ENCODE measurements around the gene EMX1.
A peak's percentile ranks its signal among the peaks of the same experiment; 100 is the strongest.
"Not testable (repeated sequence)": the region's sequence is repeated elsewhere in the genome, so short reads cannot be mapped to it uniquely, and the experiment has no call there.

Gene EMX1

DNA sequence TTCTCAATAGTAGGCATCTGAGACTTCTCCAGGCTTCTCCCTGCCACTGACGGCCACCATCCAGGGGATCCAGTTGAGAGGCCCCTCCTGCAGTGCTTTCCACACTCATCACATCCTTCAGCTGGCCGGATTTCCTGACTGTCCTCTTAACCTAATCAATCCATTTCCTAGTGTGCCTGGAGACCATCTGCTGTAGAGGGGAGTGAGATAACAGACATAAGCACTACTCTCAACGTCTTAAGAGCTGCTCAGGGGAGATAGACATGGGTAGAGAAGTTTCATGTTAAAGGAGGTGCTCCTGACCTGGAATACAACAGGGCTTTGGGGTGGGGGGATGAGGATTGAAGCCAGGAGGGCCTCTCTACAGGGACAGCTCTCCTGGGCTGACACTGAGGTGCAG, 15.9 kb upstream of the EMX1 start:
- DNase-seq = no peak

DNA sequence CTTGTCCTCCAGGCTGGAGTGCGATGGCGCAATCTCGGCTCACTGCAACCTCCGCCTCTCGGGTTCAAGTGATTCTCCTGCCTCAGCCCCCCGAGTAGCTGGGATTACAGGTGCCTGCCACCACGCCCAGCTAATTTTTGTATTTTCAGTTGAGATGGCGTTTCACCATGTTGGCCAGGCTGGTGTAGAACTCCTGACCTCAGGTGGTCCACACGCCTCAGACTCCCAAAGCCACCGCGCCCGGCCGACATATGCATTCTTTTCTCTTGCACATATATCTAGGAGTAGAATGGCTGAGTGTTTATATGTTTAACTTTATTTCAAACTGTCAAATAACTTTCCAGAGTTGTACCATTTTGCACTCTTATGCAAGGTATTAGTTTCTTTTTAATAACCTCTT, 9.9 kb upstream of the EMX1 start:
- not testable (repeated sequence) for DNase-seq

DNA sequence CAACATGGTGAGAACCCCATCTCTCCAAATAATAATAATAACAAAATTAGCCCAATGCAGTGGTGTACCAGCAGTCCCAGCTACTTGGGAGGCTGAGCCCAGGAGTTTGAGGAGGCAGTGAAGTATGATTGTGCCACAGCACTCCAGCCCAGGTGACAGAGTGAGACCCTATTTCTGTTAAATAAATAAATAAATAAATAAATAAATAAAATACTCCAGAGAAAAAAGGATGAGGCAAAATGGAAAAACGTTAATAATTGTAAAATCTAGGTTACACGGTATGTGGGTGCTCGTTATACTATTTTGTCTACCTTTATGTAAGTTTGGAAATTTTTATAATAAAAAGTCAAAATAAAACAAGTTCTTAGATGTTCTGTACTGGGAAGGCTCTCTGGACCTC, 8.6 kb upstream of the EMX1 start:
- DNase-seq = no peak

DNA sequence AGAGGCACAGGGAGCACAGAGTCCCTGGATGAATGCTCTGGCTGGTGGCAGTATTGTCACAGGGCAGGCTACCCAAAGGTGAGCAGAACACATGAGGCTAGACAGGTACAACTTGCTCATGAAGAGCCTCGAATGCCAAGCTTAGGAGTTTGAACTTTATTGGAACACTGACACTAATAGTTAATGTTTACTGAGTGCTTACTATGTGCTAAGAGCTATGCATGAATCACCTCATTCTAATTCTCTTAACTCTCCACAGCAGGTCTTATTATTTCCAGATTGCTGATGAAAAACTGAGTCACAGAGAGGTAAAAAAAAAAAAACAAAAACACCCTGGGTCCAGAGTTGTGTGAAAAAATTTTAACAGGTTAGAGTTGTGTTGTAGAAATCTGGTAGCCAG, 6.1 kb upstream of the EMX1 start:
- no peak for DNase-seq

DNA sequence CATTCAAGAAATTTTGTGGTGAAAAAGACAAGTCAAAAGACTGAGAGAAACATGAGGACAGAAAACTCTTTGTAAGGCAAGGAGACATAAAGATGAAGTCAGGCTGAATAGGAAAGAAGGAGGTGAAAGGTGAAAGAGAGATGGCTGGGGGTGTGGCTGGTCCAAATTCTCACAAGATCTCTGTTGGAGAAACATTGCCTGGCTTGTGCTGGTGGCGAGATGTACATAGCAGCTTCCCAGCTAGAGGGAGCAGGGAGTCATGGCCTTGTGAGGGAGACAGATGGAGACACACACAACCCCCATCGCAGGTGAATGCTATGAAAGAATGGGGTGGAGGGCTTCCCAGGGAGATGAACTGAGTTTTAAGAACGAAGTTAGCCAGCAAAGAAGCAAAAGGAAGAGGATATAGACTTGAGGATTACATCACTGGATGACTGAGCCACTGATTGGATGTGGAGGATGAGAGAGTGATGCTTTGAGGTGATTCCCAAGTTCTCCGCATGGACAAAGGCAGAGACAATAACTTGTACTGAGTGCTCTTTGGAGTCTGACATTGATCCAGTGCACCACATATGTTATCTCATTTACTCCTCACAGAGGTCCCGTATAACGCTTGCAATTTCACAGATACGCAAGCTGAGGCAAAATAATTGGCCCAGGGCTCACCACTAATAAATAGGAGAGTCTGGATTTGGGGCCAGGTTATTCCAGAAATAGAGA, 3.7 kb upstream of the EMX1 start:
- no peak for DNase-seq

DNA sequence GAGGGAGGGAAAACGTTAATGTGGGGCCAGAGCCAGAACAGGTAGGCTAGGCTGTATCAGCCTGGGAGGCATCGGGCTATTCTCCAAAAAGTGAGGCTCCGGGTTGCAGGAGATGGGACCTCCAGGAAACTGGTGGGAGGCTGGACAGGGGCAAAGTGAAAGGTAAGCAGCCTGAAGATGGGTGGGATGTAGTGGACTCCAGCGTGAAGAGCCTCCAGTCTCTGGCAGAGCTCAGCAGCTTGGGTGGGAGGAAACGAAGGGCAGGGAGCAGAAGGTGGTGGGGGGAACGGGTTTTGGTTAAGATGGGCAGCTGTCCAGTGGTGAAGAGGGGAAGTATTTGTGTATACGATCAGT, 3.1 kb upstream of the EMX1 start:
- no peak for DNase-seq

DNA sequence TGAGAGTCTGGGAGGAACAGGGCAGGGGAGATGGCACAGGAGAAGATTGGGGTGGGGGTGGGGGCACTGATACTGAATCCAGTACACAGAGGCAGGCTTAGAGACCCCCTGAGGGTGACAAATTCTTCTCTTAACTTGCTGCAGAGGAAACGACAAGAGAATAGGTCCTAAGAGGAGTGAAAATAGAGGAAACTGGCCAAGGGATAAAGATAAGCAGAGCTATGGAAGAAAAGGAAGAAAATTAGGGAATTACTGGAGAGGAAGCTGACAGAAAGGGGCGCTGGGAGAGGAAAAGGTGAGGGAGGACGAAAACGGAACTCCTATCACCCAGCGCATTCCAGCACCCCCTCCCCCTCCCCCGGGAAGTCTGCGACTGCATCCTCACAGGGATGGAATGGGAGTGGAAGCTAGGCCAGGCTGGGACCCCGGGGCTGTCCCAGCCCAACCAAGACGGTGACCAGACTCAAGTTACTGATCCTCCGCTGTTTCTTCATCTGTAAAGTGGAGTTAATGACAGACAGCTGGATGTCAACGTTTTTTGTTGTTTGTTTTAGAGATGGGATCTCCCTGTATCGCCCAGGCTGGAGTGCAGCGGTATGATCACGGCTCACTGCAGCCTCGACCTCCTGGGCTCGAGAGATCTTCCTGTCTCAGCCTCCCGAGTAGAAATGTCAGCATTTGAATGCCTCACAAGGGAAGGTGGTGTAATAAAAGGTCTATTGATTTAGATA, 2.6 kb upstream of the EMX1 start:
- DNase-seq = no peak

DNA sequence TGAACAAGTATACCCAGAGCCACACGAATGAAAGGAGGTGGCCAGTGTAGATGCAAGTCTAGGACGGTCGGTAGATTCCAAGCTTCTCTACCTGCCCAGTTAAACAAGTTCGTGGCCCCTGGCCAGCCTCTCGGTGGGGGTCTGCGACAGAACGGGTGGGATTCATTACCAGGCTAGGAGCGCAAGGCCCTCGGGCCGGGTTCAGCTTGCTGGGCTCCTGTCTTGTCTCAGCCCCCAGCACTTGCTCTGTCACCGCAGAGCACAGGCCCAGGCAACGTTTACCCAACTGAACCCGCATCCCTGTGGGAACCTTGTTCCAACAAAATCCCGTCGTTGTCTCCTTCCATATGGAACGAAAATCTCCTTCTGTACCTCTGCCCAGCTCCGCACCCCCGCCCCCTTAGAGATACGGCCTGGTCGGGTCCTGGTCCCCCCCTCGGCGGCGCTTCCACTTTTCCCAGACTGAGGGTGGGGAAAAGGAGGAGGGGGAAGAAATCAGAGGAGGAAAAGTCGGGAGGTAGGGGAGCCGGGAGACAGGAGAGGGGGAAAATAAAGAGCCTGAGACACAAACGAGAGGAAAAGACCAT, 1.9 kb upstream of the EMX1 start:
- DNase-seq = no peak

DNA sequence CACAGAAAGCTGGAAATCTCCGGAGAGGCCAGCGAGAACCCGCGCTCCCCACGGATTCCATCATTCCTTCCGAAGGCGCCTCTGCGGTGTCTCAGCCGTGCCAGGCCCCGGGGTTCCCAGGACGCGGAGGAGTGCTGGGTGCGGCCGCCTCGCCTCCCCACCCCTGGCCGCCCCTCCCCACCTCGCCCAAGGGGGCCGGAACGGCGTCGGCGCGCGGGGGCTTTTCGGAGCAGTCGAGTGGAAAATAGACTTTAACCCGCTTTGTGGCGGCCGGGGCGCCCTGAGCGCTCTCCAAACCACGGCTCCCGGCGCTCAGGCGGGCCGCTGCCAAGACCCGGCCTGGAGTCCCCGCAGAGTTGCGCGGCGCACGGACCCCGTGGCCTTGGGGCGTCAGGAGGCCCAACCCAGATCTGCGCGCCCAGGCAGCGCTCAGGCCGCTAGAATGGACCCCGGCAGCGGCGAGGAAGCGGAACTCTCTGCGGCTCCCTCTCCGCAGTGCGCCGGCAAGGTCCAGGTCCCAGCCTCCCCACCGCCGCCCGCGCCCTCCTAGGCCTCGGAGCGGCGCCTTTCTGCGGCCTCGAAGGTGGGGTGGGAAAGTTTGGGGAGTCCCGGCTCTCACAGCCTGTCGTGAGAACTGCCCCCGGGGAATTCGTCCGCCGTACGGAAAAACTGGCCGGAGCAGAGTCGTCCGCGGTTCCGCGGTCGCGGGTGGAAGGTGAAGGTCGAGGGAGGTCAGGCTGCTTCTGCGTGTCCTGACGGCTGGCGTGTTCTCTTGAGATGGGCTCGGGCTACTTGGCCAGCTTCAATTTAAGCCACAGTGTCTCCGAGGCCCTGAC, 1.2 kb upstream of the EMX1 start:
- peak; percentile 60 for DNase-seq

DNA sequence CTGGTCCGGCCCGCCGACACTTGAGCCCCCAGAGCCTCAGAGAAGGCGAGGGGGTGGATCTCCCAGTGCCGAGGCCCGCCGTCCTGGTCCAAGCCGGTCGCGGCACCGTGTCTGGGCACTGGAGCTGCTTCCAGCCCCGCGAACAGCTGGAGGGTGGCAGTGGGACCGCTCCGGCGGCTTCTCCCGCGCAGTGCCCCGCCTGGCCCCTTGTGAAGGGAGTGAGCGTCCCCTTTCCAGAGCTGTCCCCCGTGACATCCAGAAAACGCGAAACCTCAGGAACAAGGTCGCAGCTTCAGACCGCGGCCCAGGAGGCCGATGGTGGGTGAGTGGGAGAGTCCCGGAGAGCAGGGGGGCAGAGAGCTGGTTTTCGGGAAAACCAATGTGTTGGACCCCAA, 579 bp upstream of the EMX1 start:
- no peak for DNase-seq

DNA sequence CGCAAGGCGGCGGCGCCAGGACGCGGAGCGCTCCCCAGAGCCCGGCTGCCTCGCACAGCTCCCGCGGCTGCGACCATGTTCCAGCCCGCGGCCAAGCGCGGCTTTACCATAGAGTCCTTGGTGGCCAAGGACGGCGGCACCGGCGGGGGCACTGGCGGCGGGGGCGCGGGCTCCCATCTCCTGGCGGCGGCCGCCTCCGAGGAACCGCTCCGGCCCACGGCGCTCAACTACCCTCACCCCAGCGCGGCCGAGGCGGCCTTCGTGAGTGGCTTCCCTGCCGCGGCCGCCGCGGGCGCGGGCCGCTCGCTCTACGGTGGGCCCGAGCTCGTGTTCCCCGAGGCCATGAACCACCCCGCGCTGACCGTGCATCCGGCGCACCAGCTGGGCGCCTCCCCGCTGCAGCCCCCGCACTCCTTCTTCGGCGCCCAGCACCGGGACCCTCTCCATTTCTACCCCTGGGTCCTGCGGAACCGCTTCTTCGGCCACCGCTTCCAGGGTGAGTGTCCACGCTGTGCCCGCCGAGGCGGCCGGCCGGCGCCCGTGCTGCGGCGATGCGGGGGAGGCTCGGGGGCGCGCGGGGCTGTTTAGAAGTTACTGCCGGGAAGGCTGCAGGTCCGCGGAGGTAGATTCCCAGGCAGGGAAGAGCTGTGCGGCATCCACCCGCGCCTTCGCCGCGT, 696 bp downstream of the EMX1 start:
- DNase-seq = no peak

DNA sequence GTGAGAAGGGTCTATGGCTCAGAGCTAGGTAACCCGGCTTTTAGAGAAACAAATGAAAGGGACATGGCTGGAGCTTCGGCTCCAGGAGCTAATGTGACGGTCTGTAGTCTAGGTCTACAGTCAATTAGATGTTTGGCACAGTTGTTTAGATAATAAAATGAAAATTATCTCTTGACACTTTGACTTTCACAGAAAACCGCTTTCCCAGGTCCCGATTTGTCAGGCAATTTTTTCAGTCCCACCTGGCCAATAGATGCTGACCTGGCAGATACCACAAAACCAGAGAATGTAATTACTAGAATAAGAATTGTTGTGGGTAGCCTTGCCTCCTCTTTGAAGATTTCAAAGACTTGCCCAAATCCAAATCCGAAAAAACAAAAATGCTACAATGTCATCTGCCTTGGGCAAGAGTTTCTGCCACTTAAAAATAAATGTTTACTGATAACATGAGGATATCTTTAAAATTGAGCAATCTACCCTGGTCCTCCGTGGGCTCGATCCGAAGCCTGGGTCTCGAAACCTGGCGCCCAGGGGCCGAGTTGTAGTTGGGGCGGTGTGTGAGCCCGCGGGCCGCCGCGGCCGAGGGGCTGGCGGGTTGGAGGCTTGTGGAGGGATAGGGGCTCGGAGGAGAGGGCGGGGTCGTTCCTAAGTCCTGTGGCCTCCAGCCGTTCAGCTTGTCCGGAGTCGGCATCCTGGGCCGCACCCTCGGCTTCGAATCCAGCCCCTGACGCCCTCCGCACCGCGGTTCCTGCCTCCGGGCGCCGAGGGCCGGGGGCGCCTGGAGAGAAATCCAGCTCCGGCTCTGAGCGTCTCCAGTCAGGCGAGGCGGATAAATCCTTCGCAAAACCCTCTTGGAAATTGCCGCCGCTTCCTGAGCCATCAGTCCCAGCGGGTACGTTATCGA, 2.3 kb downstream of the EMX1 start:
- DNase-seq = no peak

DNA sequence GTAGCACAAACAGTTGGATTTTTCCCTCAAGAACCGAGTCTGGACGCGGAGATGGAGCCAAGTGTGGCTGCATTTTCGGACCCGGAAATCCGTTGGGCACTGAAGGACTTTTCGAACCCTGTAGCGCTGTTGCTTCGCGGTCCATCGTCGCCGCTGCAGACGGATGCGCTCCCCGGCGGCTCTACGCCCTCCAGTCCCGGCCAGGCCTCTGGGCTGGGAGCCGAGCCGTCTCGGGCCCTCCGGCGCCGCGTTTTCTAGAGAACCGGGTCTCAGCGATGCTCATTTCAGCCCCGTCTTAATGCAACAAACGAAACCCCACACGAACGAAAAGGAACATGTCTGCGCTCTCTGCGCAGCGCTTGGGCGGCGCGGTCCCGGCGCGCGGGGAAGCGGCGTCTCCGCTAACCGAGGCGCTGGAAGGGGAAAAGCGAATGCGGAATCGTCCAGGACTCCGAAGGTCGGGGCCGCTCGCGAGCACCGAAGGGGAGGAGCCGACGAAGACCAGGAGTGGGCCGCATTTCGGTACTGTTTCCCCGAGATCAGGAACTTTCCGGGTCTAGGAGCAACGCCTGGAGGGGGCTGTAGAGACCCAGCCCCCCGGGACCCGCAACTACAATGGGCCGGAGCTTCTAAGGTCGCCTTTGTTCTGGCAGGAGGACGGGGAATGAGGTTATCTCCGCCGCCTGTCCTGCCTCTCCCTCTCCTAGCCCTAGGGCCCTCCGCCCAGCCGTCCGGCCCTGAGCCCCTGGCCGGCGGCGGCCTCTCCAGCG, 3.2 kb downstream of the EMX1 start:
- DNase-seq = no peak

DNA sequence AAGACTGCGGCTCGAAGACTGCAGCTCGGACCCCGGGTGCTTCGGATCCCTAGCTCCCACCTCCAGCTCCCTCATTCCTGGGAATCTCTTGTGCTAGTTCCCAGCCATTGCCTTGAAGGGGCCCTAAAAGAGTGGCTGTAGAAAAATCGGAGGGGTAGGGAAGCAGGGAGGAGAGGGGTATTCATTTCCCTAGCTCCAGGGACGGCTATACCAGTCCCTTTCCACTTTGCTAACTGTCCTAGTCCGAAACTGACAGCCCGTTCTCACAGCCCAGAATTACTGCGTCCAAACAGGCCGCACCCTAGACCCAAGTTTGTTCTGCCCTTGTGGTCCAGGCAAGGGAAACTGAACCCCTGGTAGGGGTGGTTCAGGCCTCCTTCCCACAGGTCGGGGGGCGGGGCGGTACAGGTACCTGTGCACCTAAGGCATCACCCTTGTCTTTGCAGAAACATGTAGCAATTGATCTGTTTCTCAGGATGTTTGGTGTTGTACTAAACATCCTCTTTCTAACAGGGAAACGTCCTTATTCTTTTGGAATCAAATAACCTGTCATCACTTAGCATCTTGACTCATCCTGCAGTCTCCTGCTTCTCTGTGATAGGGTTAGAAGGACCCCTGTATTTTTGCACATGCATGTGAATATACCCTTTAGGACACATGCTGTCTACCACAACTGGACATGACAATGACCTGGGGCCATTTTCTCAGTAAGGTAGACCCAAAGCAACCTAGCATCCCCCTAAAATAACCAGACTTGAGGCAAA, 4.0 kb downstream of the EMX1 start:
- no peak for DNase-seq

DNA sequence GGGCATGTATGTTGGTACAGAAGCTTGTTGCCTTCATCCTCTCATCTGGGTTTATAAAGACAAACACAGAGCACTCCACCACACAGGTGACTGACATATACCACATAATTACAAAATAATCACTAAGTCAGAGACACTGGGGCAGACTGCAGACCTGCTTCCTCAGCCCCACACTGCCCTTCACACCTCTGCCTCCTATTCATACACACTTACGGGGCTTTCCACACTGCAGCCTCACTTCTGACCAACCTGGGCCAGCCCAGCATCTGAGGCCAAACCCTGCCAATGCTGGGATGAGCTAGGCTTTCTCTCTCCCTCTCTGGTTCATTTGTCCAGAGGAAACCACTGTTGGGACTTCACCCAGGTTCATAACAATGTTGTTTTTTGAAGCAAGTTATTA, 4.5 kb downstream of the EMX1 start:
- DNase-seq = no peak

DNA sequence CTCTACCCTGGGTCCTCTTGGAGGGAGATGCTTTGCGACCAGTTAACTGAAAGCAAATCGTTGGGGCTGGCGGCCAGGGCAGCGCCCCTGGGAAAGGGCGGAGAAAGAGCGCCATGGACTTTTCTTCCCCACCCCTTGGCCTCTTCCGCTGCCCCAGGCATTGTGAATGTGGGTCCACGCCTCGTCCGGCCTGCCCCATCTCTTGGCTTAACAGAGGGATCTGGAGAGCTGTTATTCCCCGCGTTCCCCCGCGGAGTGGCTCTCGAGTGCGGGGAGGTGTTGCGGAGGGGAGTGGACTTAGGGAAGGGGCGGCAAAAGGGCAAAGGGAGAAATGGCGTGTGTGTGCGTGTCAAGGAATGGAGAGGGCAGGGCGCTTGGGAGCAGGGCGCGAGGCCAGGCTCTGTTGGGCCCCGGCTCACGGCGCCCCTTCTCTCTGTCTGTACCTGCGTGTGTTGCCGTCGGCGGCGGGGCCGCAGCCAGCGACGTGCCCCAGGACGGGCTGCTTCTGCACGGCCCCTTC, 6.6 kb downstream of the EMX1 start:
- no peak for DNase-seq

DNA sequence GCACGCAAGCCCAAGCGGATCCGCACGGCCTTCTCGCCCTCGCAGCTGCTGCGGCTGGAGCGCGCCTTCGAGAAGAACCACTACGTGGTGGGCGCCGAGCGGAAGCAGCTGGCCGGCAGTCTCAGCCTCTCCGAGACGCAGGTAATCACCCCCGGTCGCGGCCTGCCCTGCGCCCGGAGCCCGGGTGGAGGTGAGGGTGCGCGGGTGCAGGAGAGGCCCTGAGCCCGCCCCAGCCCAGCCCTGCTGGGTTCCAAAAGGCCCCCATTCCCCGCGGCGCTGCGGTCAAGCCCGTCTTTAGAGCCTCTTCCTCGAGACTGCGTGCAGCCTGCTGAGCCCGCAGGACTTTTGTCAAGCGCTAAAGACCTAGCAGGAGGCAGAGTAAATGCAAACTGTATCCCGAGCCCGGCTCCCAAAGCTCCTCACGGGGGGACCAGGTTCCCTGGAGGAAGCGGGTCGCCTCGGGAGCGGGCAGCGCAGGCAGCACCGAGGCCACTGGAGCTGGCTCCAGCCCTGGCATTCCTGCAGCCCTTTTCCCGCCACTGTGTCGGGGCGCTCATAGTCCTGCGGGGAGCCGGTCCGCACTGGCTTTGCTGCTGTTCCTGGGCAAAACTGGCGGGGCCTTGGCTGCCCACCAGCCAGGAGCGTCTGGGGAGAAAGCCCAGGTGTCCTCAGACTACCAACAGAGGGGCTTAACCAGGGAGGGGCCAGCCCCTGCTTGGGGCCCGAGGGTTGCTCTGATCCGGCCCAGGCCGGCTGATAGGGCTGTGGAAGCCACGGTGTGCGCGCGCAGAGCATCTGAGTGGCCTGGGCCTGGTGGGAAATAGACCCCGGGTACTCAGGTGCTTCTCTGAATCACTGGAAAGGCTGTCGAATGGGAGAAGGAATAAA, 7.3 kb downstream of the EMX1 start:
- no peak for DNase-seq

DNA sequence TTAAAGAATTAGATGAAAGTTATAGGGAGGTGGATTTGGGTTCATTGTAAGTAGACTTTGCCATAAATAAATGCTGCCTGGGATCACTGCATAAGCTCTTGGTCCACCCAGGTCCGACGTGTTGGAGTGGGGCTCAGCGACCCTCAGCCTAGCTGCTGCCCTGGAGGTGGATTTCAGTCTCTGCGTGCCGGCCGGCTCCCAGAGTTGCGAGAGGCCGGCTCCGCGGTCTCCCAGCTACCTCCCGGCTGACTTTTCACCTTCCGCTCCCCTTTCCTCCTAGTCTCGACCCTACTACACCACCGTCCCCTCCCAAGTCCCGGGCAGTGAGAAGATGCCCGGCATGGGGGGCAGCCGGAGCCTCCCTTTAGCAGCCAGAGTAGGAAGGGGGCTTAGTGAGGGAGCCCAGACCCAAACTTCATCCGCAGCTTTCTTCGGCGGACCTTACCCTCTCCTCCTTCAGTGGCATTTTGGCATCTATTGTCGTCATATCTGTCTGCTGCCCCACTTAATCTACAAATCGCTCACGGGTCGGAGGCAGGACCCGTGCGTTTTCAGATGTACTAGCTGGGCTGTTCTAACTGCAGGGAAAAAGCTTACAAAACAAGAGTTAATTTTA, 8.1 kb downstream of the EMX1 start:
- no peak for DNase-seq

DNA sequence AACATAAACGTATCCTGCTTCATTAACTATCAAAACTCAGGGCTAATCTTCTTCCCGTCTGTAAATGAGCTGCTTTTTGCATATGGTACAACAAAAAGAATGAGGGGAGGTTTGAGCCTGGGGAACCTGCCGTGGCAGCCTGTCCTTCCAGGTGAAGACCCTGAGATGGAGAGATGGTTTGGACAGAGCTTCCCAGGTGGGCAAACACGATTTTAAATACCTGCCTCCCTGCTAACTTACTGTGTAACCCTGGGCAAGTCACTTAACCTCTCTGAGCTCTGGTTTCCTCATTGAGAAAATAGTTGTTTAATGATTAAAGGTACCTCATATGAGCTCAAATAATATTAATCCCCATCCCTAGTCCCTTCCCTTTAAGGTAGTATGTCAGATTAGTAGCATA, 9.0 kb downstream of the EMX1 start:
- no peak for DNase-seq
